Osteocyte (in vitro differentiated cells): ENCODE results near the gene MST1. TPM values are rescaled to one million over a fixed set of nuclear protein-coding genes. Genes with fewer than 3 reads are reported as not detected.

Experiments
- DNase-seq: peaks from one replicate; pipeline ENCODE4 v3.0.0; 2021; ENCODE audit warnings: mixed read lengths; ENCODE audit not compliant: unreplicated experiment; ENCODE audit errors: extremely low spot score
- H3K27ac Mint-ChIP-seq: one replicate; pipeline ENCODE4 v1.8.0; 2021; ENCODE audit warnings: mild to moderate bottlenecking, mixed read lengths; ENCODE audit not compliant: unreplicated experiment
- H3K27me3 Mint-ChIP-seq: one replicate; pipeline ENCODE4 v1.8.0; 2021; ENCODE audit warnings: mixed read lengths; ENCODE audit not compliant: unreplicated experiment
- H3K36me3 Mint-ChIP-seq: one replicate; pipeline ENCODE4 v1.8.0; 2021; ENCODE audit warnings: mixed read lengths; ENCODE audit not compliant: unreplicated experiment
- H3K4me1 Mint-ChIP-seq: one replicate; pipeline ENCODE4 v1.8.0; 2021; ENCODE audit warnings: mixed read lengths; ENCODE audit not compliant: unreplicated experiment
- H3K4me3 Mint-ChIP-seq: one replicate; pipeline ENCODE4 v1.8.0; 2021; ENCODE audit warnings: mild to moderate bottlenecking, moderate library complexity, mixed read lengths; ENCODE audit not compliant: unreplicated experiment
- H3K9me3 Mint-ChIP-seq: one replicate; pipeline ENCODE4 v1.8.0; 2021; ENCODE audit warnings: mixed read lengths; ENCODE audit not compliant: unreplicated experiment
- total RNA-seq: library from RNA; stranded (reverse); gene quantifications from 2 replicates; pipeline ENCODE4 v1.2.1, GENCODE V29; 2021
- TF ChIP-seq, protein P1 (sequence below): fragments of 200-600 bp; sonication (generic); IDR thresholded peaks from 2 replicates; pipeline ENCODE4 v1.5.0; 2021; ENCODE audit warnings: antibody characterized with exemption, mild to moderate bottlenecking, moderate library complexity

Gene MST1
- total RNA-seq, 1 donor from 2014 or later = 38.3 TPM

DNA sequence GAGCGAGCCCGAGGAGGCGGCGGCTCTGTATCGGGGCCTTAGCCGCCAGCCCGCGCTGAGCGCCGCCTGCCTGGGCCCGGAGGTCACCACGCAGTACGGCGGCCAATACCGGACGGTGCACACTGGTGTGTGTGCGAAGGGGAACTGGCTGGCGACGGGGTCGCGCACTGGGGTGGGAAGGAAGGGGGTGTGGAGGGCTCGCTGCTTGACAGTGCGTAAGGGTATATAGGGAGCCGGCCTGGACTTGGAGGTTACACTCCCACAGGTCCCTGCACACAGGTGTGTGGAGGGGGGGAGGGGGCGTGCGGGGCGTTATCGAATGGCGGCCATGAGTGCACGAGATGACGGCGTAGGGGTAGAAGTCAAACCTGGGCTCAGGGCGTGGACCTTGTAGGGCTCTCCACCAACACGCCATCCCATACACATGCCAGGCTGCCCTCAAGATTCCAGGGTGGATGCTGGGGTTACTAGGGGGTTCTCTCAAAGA is 14.7 kb downstream of the MST1 start:
- TF ChIP-seq, protein P1, sequence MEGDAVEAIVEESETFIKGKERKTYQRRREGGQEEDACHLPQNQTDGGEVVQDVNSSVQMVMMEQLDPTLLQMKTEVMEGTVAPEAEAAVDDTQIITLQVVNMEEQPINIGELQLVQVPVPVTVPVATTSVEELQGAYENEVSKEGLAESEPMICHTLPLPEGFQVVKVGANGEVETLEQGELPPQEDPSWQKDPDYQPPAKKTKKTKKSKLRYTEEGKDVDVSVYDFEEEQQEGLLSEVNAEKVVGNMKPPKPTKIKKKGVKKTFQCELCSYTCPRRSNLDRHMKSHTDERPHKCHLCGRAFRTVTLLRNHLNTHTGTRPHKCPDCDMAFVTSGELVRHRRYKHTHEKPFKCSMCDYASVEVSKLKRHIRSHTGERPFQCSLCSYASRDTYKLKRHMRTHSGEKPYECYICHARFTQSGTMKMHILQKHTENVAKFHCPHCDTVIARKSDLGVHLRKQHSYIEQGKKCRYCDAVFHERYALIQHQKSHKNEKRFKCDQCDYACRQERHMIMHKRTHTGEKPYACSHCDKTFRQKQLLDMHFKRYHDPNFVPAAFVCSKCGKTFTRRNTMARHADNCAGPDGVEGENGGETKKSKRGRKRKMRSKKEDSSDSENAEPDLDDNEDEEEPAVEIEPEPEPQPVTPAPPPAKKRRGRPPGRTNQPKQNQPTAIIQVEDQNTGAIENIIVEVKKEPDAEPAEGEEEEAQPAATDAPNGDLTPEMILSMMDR = no peak
- H3K27me3 Mint-ChIP-seq = no peaks in the 10 kb centered on the region
- peak overlapping the region; percentile 31 for H3K27ac Mint-ChIP-seq
- peak overlapping the region; percentile 91 for H3K4me3 Mint-ChIP-seq
- H3K4me1 Mint-ChIP-seq = peaks cover 17% of the 10 kb centered on the region
- DNase-seq = no peak
- H3K9me3 Mint-ChIP-seq = no peaks in the 10 kb centered on the region
- peaks cover 4% of the 10 kb centered on the region for H3K36me3 Mint-ChIP-seq

DNA sequence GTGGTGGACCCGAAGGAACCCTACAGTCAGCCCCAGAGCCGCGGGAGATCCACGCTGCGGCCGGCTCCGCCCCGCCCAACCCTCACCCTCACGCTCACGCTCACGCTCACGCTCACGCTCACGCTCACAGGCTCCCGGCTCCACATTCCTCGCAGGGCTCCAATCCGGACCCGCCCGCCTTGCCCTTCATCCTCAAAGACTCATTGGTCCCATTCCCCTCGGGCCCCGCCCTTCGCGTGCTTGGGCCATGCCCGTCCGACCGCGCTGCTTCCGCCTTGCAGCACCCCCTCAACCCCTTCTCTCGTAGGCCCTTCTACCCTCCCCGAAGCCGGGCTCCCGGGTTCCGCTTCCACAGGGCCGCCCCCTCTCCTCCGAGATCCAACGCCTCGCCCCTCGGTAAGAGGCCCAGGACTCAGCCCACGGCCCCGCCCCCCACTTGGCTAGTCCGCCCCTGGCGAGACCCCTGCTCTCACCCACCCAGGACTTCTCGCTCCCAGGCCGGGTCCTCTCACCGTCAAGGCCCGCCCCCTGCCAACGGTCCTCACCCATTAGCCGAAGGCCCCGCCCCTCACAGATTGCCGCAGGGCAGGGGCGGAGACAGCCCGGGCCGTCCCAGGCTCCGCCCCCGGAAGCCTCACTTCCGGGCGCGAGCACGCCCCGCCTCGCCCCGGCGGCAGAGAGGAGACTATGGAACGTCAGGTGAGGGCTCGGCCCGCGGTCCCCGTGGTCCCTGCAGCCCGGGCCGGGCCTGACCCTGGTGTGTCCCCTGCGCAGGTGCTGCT is 15.4 kb downstream of the MST1 start, which contains the start of gene APEH:
Gene APEH (plus strand): TSS at position 637 of the 782 bp plus-strand sequence. CDS start 51 bp downstream, at position 688.
- Mint-ChIP-seq H3K9me3 (no peaks in the 10 kb centered on the region), H3K36me3 (peaks cover 4% of the 10 kb centered on the region), H3K27me3 (no peaks in the 10 kb centered on the region), H3K4me3 (peak within 1 kb of the TSS; percentile 91), H3K27ac (peak within 1 kb of the TSS; percentile 99), H3K4me1 (peaks cover 23% of the 10 kb centered on the region)
- TF ChIP-seq, protein P1 = no peak
- DNase-seq = peak; percentile 99

DNA sequence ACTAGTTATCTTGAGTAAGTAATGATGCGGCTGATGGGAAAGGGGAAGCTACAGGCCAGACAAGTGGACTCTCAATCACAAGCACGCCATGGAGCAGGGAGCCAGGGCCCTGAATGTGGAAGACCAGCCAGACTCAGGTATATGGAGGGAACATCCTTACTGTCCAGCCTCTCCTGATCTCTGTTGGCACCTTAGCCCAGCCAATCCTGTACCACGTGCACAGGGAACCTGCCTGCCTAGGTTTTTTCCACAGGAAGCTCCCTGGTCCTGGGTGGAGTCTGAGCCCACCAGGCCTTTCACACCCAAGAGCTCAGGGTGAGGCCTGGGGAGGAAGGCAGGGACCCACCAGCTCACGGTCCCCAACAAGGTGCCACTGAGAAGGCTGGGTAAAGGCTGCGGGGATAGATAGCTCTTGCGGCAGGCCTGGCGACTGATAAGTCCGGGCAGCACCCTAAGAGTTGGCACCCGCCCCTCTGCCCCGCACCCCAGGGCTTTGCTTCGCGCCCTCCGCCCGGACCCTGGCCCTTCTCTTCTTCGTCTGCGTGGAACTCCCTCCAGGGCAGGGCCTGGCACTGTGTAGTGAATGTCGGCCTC is 16.1 kb downstream of the MST1 start:
- H3K27me3 Mint-ChIP-seq = no peaks in the 10 kb centered on the region
- no peak for DNase-seq
- TF ChIP-seq, protein P1 = no peak
- H3K4me1 Mint-ChIP-seq = peaks cover 30% of the 10 kb centered on the region
- H3K4me3 Mint-ChIP-seq = peak overlapping the region; percentile 91
- peak overlapping the region; percentile 99 for H3K27ac Mint-ChIP-seq
- H3K36me3 Mint-ChIP-seq = peaks cover 2% of the 10 kb centered on the region
- no peaks in the 10 kb centered on the region for H3K9me3 Mint-ChIP-seq

DNA sequence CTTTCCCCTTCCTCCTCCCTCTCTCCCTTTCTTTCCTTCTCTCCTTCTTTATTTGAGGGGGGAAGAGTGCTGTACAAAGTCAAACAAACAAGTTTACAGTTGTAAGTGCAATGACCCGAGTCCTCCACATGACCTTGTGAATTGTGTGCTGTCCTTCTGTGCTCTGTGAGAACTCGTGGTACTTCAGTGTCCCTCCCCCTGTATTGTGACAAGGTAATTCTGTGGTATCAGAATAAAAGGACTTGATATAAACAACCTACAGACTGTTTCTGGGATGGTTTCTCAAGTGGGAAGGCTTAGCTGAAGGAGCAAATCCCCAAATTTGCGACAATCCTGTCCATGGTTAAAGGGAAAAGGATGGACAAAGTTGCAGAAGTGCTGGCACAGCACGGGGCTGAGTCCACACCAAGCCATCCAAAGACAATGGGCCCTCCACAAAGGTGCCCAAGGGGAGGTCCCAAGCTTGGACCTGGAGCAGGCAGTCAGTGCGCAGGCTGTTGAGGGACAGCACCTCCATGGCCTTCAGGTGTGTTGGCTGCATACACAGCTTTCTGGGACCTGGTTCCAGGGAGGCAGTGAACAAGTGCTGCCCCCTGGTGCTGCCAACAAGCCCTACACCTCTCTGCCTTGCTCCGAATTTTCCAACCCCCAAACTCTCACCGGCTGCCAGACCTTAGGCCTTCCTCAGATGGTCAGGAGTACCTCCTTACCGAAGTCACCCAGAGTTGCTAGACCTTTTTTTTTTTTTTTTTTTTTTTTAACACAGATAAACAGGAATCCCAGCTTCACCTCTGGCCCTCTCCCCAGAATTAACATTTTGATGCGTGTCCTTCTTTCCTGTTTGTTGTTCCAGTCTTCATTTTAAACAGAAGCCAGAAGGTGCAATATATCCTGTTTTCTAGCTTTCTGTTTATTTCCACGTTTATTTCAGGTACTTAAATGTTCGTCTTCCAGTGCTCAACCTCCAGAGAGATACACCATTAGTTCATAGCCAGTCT is 17.7 kb downstream of the MST1 start:
- Mint-ChIP-seq H3K36me3 (no peaks in the 10 kb centered on the region), H3K27ac (peak overlapping the region; percentile 54), H3K9me3 (no peaks in the 10 kb centered on the region), H3K27me3 (no peaks in the 10 kb centered on the region), H3K4me3 (peak overlapping the region; percentile 59), H3K4me1 (peaks cover 40% of the 10 kb centered on the region)
- TF ChIP-seq, protein P1 = peak; percentile 88
- no peak for DNase-seq
